GM18498 (cell line): ENCODE data around the gene CASP4.
"Not testable (repeated sequence)": the region's sequence is repeated elsewhere in the genome, so short reads cannot be mapped to it uniquely, and the experiment has no call there.

Experiments used
- ATAC-seq: cut with Tn5 transposase; IDR thresholded peaks from one replicate; pipeline ENCODE4 v1.9.1; 2021; ENCODE audit warnings: mild to moderate bottlenecking, moderate library complexity; ENCODE audit not compliant: unreplicated experiment

The CASP4 gene

GRCh38 chr11:104968355-104968855 lies at the start of gene CASP4:
Gene CASP4 (minus strand): TSS chr11:104968574. CDS start chr11:104968525, 49 bp downstream.
- ATAC-seq = peak; percentile 88

GRCh38 chr11:105007463-105007862 lies 39.1 kb upstream of the CASP4 start:
- ATAC-seq = no peak

GRCh38 chr11:105005451-105005845 lies 37.1 kb upstream of the CASP4 start:
- no peak for ATAC-seq

- ATAC-seq = no peak
Observed at GRCh38 chr11:105004021-105004420, 35.6 kb upstream of the CASP4 start.

- no peak for ATAC-seq
Observed at GRCh38 chr11:105003151-105003550, 34.8 kb upstream of the CASP4 start.

- ATAC-seq = peak; percentile 87
Observed at GRCh38 chr11:105000797-105001196, 32.4 kb upstream of the CASP4 start.

- ATAC-seq = no peak
Observed at GRCh38 chr11:105000167-105000566, 31.8 kb upstream of the CASP4 start.

GRCh38 chr11:104999721-105000120 lies 31.3 kb upstream of the CASP4 start:
- ATAC-seq = no peak

- ATAC-seq = no peak
Observed at GRCh38 chr11:104997288-104997687, 28.9 kb upstream of the CASP4 start.

- no peak for ATAC-seq
Observed at GRCh38 chr11:104995001-104995408, 26.6 kb upstream of the CASP4 start.

GRCh38 chr11:104992781-104993180 lies 24.4 kb upstream of the CASP4 start:
- ATAC-seq = no peak

GRCh38 chr11:104991994-104992393 lies 23.6 kb upstream of the CASP4 start:
- ATAC-seq = no peak

- ATAC-seq = no peak
Observed at GRCh38 chr11:104984808-104985207, 16.4 kb upstream of the CASP4 start.

- ATAC-seq = no peak
Observed at GRCh38 chr11:104979839-104980238, 11.5 kb upstream of the CASP4 start.

GRCh38 chr11:104973616-104974015 lies 5.2 kb upstream of the CASP4 start:
- no peak for ATAC-seq

GRCh38 chr11:104972924-104973323 lies 4.5 kb upstream of the CASP4 start:
- ATAC-seq = not testable (repeated sequence)

GRCh38 chr11:104970756-104971155 lies 2.4 kb upstream of the CASP4 start:
- ATAC-seq = no peak

GRCh38 chr11:104968856-104969776 lies 742 bp upstream of the CASP4 start:
- no peak for ATAC-seq

- ATAC-seq = peak; percentile 22
Observed at GRCh38 chr11:104967534-104968354, 630 bp downstream of the CASP4 start.

GRCh38 chr11:104965735-104966134 lies 2.6 kb downstream of the CASP4 start:
- no peak for ATAC-seq

- ATAC-seq = no peak
Observed at GRCh38 chr11:104964247-104964646, 4.1 kb downstream of the CASP4 start.

- ATAC-seq = no peak
Observed at GRCh38 chr11:104962852-104963251, 5.5 kb downstream of the CASP4 start.
